ENCODE results near the gene MMP24. TPM values are rescaled to one million over a fixed set of nuclear protein-coding genes. Genes with fewer than 3 reads are reported as not detected.

The MMP24 gene
- total RNA-seq, 5 donors from 2014 or later (not counting 1 experiment from before 2014, with no cell fraction given) = 0.15 to 0.49 (median 0.16) TPM; not detected in 2

DNA sequence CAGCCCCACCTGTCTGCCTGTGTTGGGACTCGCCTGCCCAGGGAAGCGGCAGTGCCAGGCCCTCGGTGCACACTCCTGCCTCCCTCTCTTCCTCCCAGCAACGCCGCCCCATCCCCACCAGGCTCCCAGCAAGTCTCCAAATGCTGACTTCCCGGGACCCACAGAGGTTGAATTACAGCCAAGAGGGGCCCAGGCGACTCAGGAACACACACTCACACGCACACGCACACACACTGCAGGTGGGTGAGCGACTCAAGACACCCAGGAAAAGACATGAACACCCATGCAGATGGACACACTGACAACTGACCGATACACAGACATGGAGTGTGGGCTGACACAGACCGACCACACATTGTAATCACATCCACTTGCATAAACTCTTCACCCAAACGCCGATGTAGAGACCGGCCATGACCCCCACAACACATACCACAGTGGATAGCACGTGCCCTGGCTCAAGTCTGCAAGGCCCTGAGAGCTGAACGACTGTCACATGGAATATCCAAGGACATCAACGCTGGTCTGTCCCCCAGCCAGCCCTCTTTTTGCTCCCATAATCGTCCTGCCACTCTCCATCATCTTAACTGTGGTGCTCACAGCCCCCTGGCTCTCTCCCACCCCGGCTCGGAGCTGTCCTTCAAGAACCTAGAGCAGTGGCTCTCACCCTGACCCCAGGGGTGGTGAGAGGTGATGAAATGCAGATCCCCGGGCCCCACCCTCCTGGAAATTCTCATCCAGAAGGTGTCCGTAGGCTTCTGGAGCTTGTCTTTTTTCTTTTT, 66.2 kb downstream of the MMP24 start:
- Histone ChIP-seq H3K27ac (ENCODE audit: low read length) (no peak overlapping the region), H3K9me3 (no peaks in the 10 kb centered on the region), H3K36me3 (ENCODE audit: control insufficient read depth in 2 of 2, extremely low read depth in 1 of 2, insufficient read depth in 1 of 2, low read length in 1 of 2) (no peaks in the 10 kb centered on the region), H3K4me1 (ENCODE audit: control insufficient read depth in 1 of 2, extremely low read depth in 1 of 2, insufficient read depth in 2 of 2, low read length in 2 of 2) (no peaks in the 10 kb centered on the region), H3K4me3 (ENCODE audit: control insufficient read depth in 1 of 2, extremely low read depth in 1 of 2, low read length in 1 of 2) (no peak overlapping the region), H3K27me3 (replicated peaks in 1 of 2; ENCODE audit: control insufficient read depth in 2 of 2, extremely low read depth in 1 of 2, insufficient read depth in 2 of 2, low read length in 1 of 2) (peaks cover 0 to 30% of the 10 kb centered on the region in 2 experiments)
- ChIA-PET CTCF (no interaction called here), POLR2A (interaction anchor here in 1 of 2 donors (0.5 kb wide), 1 partner anchor 841 kb away, joined by 10 read pairs; no protein-coding TSS in a partner anchor)
- peaks cover 4 to 12% of the 10 kb centered on the region in 2 donors for H3K27me3 Mint-ChIP-seq
- 89% methylated on average over 17 of the region's 23 CpGs for WGBS (ENCODE audit: insufficient coverage)
- no peaks in the 10 kb centered on the region for H3K36me3 Mint-ChIP-seq
- no peaks in the 10 kb centered on the region for H3K9me3 Mint-ChIP-seq
- no peak overlapping the region for H3K27ac Mint-ChIP-seq
- H3K4me1 Mint-ChIP-seq = no peaks in the 10 kb centered on the region
- no peak overlapping the region for H3K4me3 Mint-ChIP-seq
- DNase-seq (no peak), ATAC-seq (replicated peaks in 1 of 4) (no peak)

DNA sequence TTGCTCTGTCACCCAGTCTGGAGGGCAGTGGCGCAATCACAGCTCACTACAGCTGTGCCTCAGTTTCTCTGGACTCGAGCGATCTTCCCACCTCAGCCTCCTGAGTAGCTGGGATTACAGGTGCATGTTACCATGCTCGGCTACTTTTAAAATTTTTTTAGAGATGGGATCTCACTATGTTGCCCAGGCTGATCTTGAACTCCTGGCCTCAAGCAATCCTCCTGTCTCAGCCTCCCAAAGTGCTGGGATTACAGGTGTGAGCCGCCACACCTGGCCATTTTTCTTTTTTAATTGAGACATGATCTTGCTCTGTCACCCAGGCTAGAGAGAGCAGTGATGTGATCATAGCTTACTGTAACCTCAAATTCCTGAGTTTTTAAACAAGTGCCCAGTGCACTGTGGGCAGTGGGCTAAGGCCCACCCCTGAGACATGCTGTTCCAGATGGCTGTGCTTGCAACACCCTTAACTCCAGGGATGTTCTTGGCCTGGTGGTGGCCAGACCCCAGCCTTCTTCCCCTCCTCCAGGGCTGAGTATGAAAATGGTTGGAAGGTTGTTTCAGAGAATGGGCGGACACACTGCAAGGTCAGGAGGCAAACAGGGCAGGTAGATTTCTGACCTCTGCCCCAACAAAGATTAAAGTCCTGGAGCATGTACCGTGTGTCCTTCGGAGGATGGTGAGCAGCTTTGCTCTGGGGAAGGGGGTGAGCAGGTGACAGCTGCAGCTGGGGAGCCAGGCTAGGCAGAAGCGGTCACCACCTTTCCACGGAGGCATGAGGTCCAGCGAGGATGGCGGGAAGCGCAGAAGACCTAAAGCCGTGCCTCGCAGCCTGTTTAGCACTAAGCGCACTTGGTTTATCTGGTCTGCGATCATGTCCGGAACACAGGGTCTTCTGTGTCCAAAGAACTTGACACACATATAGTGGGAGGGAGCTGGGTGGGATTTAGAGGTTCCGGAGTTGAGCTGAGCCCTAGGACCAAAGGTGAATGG, 67.1 kb downstream of the MMP24 start:
- no peak overlapping the region for H3K27ac Mint-ChIP-seq
- ChIA-PET CTCF (no interaction called here), POLR2A (no interaction called here)
- 93% methylated on average over 18 of the region's 19 CpGs for WGBS (ENCODE audit: insufficient coverage)
- H3K27me3 Mint-ChIP-seq = peaks cover 4 to 12% of the 10 kb centered on the region in 2 donors
- H3K9me3 Mint-ChIP-seq = no peaks in the 10 kb centered on the region
- no peaks in the 10 kb centered on the region for H3K4me1 Mint-ChIP-seq
- Histone ChIP-seq H3K4me3 (ENCODE audit: control insufficient read depth in 1 of 2, extremely low read depth in 1 of 2, low read length in 1 of 2) (no peak overlapping the region), H3K4me1 (ENCODE audit: control insufficient read depth in 1 of 2, extremely low read depth in 1 of 2, insufficient read depth in 2 of 2, low read length in 2 of 2) (no peaks in the 10 kb centered on the region), H3K27me3 (replicated peaks in 1 of 2; ENCODE audit: control insufficient read depth in 2 of 2, extremely low read depth in 1 of 2, insufficient read depth in 2 of 2, low read length in 1 of 2) (peaks cover 0 to 30% of the 10 kb centered on the region in 2 experiments), H3K36me3 (ENCODE audit: control insufficient read depth in 2 of 2, extremely low read depth in 1 of 2, insufficient read depth in 1 of 2, low read length in 1 of 2) (no peaks in the 10 kb centered on the region), H3K27ac (ENCODE audit: low read length) (no peak overlapping the region), H3K9me3 (no peaks in the 10 kb centered on the region)
- ATAC-seq (replicated peaks in 1 of 4) (no peak), DNase-seq (no peak)
- no peaks in the 10 kb centered on the region for H3K36me3 Mint-ChIP-seq
- H3K4me3 Mint-ChIP-seq = no peak overlapping the region

DNA sequence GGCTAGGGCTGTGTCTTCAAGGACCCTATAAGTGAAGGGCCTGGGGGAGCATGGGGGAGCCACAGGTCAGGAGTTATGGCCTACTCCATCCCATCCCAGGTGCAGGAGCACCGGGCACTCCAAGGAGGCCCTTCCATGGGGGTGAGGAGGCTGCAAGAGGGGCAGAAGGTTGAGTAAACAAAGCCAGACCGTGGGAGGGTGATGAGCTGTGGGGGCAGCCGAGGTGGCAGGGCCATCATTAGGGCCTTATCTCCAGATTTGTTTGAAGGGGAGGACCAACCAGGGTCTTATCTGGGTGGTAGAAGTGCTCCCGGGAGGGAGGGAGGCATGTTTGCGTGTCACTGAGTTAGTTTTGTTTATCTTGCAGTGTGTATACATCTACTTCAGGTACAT, 67.8 kb downstream of the MMP24 start:
- POLR2A ChIA-PET = no interaction called here
- H3K4me1 ChIP-seq (ENCODE audit: control insufficient read depth in 1 of 2, extremely low read depth in 1 of 2, insufficient read depth in 2 of 2, low read length in 2 of 2) = no peaks in the 10 kb centered on the region
- WGBS (ENCODE audit: insufficient coverage) = 53% methylated on average over 2 of the region's 5 CpGs
- peaks cover 0 to 30% of the 10 kb centered on the region in 2 experiments for H3K27me3 ChIP-seq (replicated peaks in 1 of 2; ENCODE audit: control insufficient read depth in 2 of 2, extremely low read depth in 1 of 2, insufficient read depth in 2 of 2, low read length in 1 of 2)
- DNase-seq (no peak), ATAC-seq (replicated peaks in 1 of 4) (no peak)
- Mint-ChIP-seq H3K4me1 (no peaks in the 10 kb centered on the region), H3K27ac (no peak overlapping the region), H3K36me3 (no peaks in the 10 kb centered on the region), H3K9me3 (no peaks in the 10 kb centered on the region), H3K27me3 (peaks cover 4 to 12% of the 10 kb centered on the region in 2 donors), H3K4me3 (no peak overlapping the region)
- no peak overlapping the region for H3K4me3 ChIP-seq (ENCODE audit: control insufficient read depth in 1 of 2, extremely low read depth in 1 of 2, low read length in 1 of 2)
- H3K36me3 ChIP-seq (ENCODE audit: control insufficient read depth in 2 of 2, extremely low read depth in 1 of 2, insufficient read depth in 1 of 2, low read length in 1 of 2) = no peaks in the 10 kb centered on the region
- no peak overlapping the region for H3K27ac ChIP-seq (ENCODE audit: low read length)
- H3K9me3 ChIP-seq = no peaks in the 10 kb centered on the region
- CTCF ChIA-PET = no interaction called here

DNA sequence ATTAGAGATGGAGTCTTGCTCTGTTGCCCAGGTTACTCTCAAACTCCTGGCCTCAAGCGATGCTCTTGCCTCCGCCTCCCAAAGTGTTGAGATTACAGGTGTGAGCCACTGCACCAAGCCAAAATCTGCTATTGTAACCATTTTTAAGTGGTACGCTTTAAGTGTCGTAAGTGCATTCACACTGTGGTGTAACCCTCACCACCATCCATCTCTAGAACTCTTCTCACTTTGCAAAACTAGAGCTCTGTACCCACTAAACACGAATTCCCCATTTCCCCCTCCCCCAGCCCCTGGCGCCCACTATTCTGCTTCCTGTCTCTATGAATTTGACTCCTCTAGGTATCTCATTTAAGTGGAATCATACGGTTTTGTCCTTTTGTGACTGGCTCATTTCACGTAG, 68.6 kb downstream of the MMP24 start:
- H3K27ac Mint-ChIP-seq = no peak overlapping the region
- no peak overlapping the region for H3K4me3 Mint-ChIP-seq
- Histone ChIP-seq H3K36me3 (ENCODE audit: control insufficient read depth in 2 of 2, extremely low read depth in 1 of 2, insufficient read depth in 1 of 2, low read length in 1 of 2) (no peaks in the 10 kb centered on the region), H3K4me3 (ENCODE audit: control insufficient read depth in 1 of 2, extremely low read depth in 1 of 2, low read length in 1 of 2) (no peak overlapping the region), H3K9me3 (no peaks in the 10 kb centered on the region), H3K27ac (ENCODE audit: low read length) (no peak overlapping the region), H3K4me1 (ENCODE audit: control insufficient read depth in 1 of 2, extremely low read depth in 1 of 2, insufficient read depth in 2 of 2, low read length in 2 of 2) (no peaks in the 10 kb centered on the region), H3K27me3 (replicated peaks in 1 of 2; ENCODE audit: control insufficient read depth in 2 of 2, extremely low read depth in 1 of 2, insufficient read depth in 2 of 2, low read length in 1 of 2) (peaks cover 0 to 30% of the 10 kb centered on the region in 2 experiments)
- no peaks in the 10 kb centered on the region for H3K36me3 Mint-ChIP-seq
- ATAC-seq (replicated peaks in 1 of 4) (no peak), DNase-seq (no peak)
- no peaks in the 10 kb centered on the region for H3K4me1 Mint-ChIP-seq
- ChIA-PET POLR2A (interaction anchor here in 1 of 2 donors (0.5 kb wide), 1 partner anchor 10 kb away, joined by 11 read pairs; the partner anchor contains the start of gene EIF6), CTCF (interaction anchor here (0.6 kb wide), 2 partner anchors 216 to 321 kb away, joined by 3 to 4 read pairs; partner anchors contain the start of gene SPAG4 (in 1 of the 2))
- no peaks in the 10 kb centered on the region for H3K9me3 Mint-ChIP-seq
- peaks cover 4 to 12% of the 10 kb centered on the region in 2 donors for H3K27me3 Mint-ChIP-seq
- WGBS (ENCODE audit: insufficient coverage) = 60% methylated on average over 6 of the region's 8 CpGs

DNA sequence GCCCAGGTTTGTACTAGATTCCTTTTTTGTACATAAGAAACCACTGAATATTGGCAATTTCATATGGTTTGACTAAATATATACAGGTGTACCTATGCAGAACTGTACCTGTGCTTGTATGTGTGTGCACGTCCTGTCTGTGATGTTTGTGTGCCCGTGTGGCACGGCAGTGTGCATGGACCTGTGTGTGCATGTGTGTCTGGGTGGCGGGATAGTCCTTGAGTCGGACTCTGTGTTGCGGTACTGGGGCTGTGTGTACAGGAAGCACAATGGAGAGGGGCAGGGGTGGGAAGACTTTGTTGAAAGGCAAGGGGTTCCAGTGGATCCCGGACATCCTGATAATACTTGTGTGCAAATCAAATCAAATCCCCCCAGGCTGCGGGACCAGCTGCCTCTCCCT, 69.2 kb downstream of the MMP24 start:
- Mint-ChIP-seq H3K9me3 (no peaks in the 10 kb centered on the region), H3K4me3 (no peak overlapping the region), H3K4me1 (no peaks in the 10 kb centered on the region), H3K27me3 (peaks cover 4 to 12% of the 10 kb centered on the region in 2 donors), H3K27ac (no peak overlapping the region), H3K36me3 (no peaks in the 10 kb centered on the region)
- Histone ChIP-seq H3K9me3 (no peaks in the 10 kb centered on the region), H3K4me3 (ENCODE audit: control insufficient read depth in 1 of 2, extremely low read depth in 1 of 2, low read length in 1 of 2) (no peak overlapping the region), H3K4me1 (ENCODE audit: control insufficient read depth in 1 of 2, extremely low read depth in 1 of 2, insufficient read depth in 2 of 2, low read length in 2 of 2) (no peaks in the 10 kb centered on the region), H3K27ac (ENCODE audit: low read length) (no peak overlapping the region), H3K27me3 (replicated peaks in 1 of 2; ENCODE audit: control insufficient read depth in 2 of 2, extremely low read depth in 1 of 2, insufficient read depth in 2 of 2, low read length in 1 of 2) (peaks cover 0 to 30% of the 10 kb centered on the region in 2 experiments), H3K36me3 (ENCODE audit: control insufficient read depth in 2 of 2, extremely low read depth in 1 of 2, insufficient read depth in 1 of 2, low read length in 1 of 2) (no peaks in the 10 kb centered on the region)
- no peak for DNase-seq
- 85% methylated on average over 5 of the region's 8 CpGs for WGBS (ENCODE audit: insufficient coverage)
- ChIA-PET POLR2A (interaction anchor here in 1 of 2 donors (0.5 kb wide), 1 partner anchor 11 kb away, joined by 11 read pairs; the partner anchor contains the start of gene EIF6), CTCF (interaction anchor here in 1 of 2 donors (0.6 kb wide), 1 partner anchor 215 kb away, joined by 4 read pairs; no protein-coding TSS in a partner anchor)
- no peak for ATAC-seq (replicated peaks in 1 of 4)

DNA sequence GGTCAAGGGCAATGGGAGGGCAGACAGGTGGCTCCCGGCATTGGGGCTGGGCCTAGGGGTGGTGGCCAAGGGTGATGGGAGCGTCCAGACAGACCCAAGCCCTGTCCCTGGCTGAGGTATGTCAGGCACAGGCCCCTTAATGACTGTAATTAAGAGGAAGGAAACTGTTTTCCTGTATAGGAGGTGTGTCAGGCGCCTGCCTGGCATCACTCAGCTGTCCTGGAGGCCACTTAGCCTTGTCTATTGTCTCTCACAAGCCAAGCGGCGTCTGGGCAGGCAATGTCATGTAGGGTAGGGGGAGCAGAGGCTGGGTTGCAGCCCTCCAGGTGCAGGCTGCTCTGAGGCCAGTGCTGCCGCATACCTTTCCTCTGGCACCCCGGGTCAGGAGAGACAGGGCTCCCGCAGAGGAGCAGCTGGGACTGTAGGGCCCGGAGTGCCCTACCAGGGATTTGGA, 69.6 kb downstream of the MMP24 start:
- ATAC-seq (replicated peaks in 1 of 4) (no peak), DNase-seq (no peak)
- Mint-ChIP-seq H3K4me3 (no peak overlapping the region), H3K36me3 (no peaks in the 10 kb centered on the region), H3K27me3 (peaks cover 4 to 12% of the 10 kb centered on the region in 2 donors), H3K4me1 (no peaks in the 10 kb centered on the region), H3K27ac (no peak overlapping the region), H3K9me3 (no peaks in the 10 kb centered on the region)
- Histone ChIP-seq H3K36me3 (ENCODE audit: control insufficient read depth in 2 of 2, extremely low read depth in 1 of 2, insufficient read depth in 1 of 2, low read length in 1 of 2) (no peaks in the 10 kb centered on the region), H3K4me3 (ENCODE audit: control insufficient read depth in 1 of 2, extremely low read depth in 1 of 2, low read length in 1 of 2) (no peak overlapping the region), H3K4me1 (ENCODE audit: control insufficient read depth in 1 of 2, extremely low read depth in 1 of 2, insufficient read depth in 2 of 2, low read length in 2 of 2) (no peaks in the 10 kb centered on the region), H3K27ac (ENCODE audit: low read length) (no peak overlapping the region), H3K27me3 (replicated peaks in 1 of 2; ENCODE audit: control insufficient read depth in 2 of 2, extremely low read depth in 1 of 2, insufficient read depth in 2 of 2, low read length in 1 of 2) (peaks cover 0 to 30% of the 10 kb centered on the region in 2 experiments), H3K9me3 (no peaks in the 10 kb centered on the region)
- ChIA-PET CTCF (no interaction called here), POLR2A (no interaction called here)
- WGBS (ENCODE audit: insufficient coverage) = 67% methylated on average over 7 of the region's 9 CpGs

Measured in T-cell (primary cell).